Spleen (tissue), 7 donors: ENCODE measurements around the gene MAPK6.

Source experiments
- POLR2A ChIP-seq, 3 donors: fragments of 450-650 bp; IDR thresholded peaks; one replicate each; pipeline ENCODE4 v1.5.1; 2017; ENCODE audit warnings: antibody characterized with exemption in 3 of 3, mild to moderate bottlenecking in 1 of 3
- POLR2AphosphoS5 ChIP-seq, 3 donors: sonication (generic); formaldehyde crosslinking; IDR thresholded peaks; one replicate each; pipeline ENCODE4 v1.5.1; 2017; ENCODE audit warnings: antibody characterized with exemption in 3 of 3
- TF ChIP-seq, protein P1 (sequence below), 11 experiments: fragments of 200-600 bp in 7 of 11; fragments of 450-650 bp in 4 of 11; sonication (generic) in 4 of 11; IDR thresholded peaks in 8 of 11; conservative IDR thresholded peaks in 3 of 11; 1 replicate in 7 of 11; 2 replicates in 4 of 11; pipeline versions ENCODE4 v1.4.0 to v1.8.0; 2016 to 2021; ENCODE audit warnings: antibody characterized with exemption in 11 of 11, inconsistent platforms in 4 of 11, mild to moderate bottlenecking in 1 of 11
- donor health status: DM: no; HTN: no; CAD: no; lungs with moderate emphysema.
- donor health status: DM: no; HTN: no; CAD: no.
- donor health status: DM: no; HTN: no; CAD: no.

DNA sequence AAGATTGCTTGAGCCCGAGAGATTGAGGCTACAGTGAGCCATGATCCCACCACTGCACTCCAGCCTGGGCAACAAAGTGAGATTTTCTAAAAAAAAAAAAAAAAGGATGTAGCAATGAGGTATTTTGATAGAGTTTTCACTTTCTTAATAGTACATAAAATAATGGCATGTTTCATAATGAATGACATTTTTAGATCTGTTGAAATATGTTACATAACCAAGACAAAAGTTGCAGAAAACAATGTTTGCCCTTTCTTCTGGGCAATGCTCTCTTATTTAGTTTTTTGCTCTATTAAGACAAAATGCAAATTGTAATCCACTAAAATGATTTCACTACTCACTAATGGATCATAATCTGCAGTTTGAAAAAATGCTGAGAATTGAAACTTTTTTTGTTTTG, 4.4 kb upstream of the MAPK6 start:
- no peak for TF ChIP-seq POLR2AphosphoS5 (IDR thresholded peaks at IDR 0.05)
- TF ChIP-seq, protein P1, sequence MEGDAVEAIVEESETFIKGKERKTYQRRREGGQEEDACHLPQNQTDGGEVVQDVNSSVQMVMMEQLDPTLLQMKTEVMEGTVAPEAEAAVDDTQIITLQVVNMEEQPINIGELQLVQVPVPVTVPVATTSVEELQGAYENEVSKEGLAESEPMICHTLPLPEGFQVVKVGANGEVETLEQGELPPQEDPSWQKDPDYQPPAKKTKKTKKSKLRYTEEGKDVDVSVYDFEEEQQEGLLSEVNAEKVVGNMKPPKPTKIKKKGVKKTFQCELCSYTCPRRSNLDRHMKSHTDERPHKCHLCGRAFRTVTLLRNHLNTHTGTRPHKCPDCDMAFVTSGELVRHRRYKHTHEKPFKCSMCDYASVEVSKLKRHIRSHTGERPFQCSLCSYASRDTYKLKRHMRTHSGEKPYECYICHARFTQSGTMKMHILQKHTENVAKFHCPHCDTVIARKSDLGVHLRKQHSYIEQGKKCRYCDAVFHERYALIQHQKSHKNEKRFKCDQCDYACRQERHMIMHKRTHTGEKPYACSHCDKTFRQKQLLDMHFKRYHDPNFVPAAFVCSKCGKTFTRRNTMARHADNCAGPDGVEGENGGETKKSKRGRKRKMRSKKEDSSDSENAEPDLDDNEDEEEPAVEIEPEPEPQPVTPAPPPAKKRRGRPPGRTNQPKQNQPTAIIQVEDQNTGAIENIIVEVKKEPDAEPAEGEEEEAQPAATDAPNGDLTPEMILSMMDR (IDR thresholded peaks at IDR 0.05 in 8 of 11, conservative IDR thresholded peaks at IDR 0.05 in 3 of 11), result no peak
- no peak for TF ChIP-seq POLR2A (IDR thresholded peaks at IDR 0.05)
